NCI-H2081 (cell line): ENCODE data around the gene ADSS1.

ENCODE experiments used
- DNase-seq, 2 experiments: peaks; one replicate each; lab custom pipeline; 2025; lab: John Stamatoyannopoulos, UW

ADSS1 gene

DNA sequence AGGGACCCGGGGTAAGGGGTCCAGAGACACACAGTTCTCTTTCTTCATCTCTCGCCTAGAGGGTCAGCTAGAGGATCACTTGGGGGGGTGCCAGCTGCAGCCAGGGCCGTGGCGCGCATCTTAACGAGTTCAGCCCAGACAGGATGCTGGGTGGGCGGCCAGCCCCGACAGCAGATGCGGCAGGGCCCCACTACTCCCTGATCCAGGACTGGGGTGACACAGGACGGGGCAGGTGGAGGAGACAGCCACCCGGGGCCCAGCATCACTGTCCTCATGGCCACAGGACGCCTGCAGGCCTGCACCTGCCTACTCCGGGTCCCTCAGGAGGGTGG is 58.7 kb downstream of the ADSS1 start:
- DNase-seq: no peak

DNA sequence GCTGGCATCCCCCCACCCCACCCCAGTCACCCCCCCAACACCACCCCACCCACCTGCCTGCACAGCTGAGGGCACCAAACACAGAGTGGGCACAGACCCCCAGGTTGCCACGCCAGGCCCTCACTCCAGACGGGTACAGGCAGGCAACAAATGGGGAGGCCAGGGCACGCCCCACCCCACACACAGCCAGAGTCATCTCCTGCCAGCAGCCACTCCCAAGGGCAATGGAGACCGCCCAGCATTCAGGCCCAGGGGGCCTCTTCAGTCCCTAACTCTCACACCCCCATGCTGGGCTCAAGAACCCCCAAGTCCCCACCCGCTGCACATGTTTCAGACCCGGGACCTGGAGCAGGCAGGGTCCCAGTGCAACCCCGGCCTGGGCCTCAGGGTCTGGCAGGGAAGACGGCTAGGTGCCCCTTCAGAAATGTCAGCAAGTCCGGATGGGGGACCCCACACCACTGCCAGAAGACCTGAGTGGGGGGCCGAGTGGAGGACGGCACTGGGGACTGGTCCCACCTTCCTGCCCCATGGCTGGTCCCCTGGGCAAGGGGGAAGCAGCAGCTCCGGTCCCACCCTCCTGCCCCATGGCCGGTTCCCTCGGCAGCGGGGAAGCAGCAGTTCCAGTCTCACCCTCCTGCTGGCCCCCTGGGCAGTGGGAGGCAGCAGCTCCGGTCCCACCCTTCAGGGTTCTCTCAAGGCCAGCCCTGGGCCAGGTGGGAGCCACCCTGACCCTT is 59.6 kb downstream of the ADSS1 start:
- DNase-seq: no peak

DNA sequence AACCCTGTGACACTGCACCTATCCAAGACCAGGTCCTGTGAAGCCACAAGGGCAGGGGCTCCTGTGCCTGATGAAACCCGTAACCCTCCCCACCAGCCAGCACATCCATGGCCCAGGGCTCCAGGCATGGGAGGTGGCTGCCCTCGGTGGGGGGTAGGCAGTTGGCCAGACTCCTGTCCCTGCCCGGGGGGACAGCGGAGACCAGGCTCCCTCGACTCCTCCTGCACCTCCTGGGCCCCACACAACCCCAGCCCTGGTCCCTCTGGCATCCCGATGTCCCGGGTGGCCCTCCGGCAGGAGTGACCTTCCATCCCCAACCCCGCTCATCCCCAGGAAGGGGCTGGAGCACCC is 60.2 kb downstream of the ADSS1 start:
- peak in 1 of 2 experiments; percentile 20 for DNase-seq

DNA sequence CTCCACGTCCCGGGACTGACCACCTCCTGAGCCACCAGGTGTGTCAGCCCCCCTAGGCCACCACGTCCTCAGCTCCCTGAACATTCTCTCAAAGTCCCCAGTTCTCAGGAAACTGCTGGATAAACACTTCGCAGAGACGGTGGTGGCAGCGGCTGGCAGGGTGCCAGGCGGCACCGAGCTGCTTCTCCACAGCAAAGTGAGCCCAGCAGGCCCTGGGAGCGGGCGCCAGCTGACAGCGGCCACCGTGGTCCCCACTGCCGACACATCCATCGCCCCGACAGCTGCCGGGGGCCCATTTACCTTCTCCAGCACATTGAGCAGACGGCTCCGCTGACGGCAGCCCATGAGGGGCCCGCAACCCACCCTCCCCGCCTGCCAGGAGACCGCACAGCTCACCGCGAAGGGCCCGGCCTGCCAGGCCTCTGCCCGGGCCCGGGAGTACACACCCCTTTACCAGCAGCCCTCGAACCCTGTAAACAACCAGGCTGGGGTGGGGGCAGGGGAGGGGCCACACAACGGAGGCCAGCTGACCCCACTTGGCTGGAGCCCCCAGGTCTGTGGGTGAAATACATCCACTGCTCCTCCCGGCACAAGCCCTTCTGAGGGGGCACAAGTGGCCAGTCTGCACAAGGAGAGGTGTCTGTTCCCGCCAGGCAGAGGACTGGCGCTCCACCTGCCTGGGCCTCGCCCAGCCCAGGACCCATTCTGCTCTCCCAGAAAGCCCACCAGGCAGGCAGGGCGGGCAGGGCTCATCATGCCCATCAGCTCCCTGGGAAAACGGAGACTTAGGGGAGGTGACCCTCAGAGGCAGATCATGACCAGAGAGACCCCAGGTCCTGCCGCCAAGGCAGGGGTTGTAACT is 61.0 kb downstream of the ADSS1 start:
- peak; percentile 70 to 85 for DNase-seq

DNA sequence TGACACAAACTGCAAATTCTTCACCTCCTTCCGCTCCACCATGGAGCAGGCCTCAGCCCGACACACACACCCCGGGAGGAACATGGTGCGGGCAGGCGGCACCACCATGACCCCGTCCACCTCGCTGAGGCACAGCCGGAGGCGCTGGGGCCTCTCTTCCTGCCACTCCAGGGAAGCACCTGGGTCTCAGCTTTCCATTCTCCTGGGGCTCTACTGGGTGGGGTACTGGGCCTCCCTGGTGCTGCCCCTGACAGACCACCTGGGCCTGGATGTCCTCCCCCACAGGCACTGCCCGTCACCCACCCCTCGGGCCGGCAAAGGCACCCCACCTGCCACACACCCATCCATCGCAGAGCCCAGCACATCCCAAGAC is 61.7 kb downstream of the ADSS1 start:
- DNase-seq: no peak

DNA sequence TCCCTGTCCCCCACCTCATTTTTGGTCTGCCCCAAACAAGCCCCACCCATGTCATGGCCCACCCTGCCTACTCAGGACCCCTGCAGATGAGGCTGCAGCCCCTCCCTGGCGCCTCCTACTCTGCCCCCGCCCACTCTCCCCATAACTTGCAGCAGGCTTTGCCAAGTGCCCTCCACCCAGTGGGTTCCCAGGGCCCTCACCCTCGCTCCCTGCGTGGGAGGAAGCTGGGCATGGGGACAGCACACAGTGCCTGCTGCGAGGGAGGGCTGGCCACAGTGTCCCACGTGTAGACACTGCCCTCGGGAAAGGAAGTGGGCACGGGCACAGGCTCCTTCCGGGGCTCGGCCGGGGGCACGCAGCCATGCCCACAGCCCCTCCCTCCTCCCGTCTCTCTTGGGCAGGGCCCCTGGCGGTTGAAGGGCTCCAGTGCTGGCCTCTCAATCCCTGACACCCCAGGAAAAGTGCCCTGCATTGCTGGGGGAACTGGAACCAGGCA is 62.1 kb downstream of the ADSS1 start:
- no peak for DNase-seq

DNA sequence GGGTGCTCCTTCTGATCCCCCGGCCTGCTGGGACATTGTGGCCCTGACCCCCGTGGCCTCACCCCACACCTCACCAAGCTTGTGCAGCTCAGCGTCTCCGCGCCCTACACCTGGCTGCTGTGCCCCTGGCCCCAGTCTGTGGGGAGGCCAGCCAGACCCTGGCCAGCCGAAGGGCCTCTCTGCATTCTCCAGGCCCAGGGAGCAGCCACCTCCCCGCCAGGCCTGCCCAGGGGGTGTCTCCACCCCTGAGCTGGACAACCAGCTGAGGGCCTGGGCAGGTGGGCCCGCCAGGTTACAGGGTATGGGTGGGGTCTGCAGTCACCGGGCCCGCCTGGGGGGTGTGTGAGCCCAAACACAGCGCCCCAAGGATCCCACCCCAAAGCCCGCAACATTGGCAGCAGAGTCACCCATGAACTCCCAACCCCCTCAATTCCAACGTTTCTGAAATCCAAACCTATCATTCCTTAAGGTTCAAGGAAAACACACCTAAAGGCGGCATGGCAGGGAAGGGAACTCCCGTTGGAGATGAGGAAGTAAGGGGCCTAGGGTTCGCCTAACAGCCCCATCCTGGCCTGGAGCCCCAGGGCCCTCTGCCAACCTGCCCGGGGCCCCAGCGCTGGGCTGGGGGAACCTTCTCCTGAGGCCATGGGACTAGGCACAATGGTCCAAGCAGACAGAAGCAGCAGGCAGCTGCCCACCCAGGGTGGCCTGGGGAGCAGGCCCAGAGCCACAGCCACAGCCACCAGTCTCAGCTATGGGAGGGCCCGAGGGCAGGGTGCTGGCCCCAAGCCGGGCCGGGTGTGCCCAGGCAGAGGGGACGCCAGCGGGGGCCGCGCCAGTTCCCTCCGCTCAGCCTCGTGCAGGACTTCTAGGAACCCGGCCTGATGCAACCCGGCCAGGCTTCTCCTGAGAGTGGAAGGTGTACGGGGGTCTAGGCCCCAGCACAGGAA is 63.0 kb downstream of the ADSS1 start:
- DNase-seq: no peak

DNA sequence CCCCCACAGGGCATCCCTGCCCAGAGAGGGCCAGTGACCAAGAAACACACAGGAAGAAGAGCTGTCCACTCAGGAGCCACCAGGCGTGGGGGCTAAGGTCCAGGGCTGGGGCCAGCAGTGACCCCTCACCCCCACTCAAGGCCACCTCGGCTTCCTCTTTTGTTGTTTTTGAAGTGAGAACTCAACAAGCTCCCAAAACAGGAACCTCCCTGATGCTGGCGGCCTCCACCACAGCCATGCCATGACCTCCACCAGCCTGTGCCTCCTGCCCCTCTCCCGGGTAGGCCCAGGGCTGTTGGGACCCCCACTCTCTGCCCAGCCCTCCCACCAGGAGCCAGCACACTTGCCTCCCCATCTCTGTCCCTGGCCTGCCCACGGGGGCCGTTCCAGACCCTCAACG is 63.7 kb downstream of the ADSS1 start:
- DNase-seq: no peak

DNA sequence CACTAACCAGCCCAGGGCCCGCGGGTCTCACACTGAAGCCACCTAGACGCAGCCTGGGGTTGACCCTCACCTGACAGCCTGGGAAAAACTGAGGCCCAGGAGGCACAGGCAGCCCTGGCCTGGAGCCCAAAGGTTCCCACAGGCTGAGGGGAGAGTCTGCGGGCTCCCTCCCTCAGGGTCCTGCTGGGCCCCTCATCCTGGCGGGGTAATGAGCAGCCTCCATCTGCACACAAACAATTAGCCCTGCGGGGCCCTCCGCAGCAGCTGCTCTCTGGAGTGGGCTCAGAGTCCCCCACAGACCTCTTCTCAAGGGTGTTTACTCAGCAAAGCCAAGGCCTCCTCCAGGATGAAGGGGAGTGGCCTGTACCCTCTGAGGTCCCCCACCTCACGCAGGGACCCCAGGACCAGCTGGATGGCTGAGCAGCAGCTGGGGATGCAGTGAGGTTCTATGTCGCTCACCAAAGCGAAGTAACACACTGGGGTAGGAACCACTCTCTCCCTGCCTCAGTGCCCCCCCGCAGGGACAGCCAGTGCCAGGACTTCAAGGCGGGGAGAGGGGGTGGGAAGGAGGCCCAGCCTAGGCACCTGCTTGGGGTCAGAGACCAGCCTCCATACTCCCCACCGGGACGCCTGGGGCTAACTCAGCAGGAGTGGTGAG is 64.3 kb downstream of the ADSS1 start:
- peak; percentile 89 to 95 for DNase-seq

DNA sequence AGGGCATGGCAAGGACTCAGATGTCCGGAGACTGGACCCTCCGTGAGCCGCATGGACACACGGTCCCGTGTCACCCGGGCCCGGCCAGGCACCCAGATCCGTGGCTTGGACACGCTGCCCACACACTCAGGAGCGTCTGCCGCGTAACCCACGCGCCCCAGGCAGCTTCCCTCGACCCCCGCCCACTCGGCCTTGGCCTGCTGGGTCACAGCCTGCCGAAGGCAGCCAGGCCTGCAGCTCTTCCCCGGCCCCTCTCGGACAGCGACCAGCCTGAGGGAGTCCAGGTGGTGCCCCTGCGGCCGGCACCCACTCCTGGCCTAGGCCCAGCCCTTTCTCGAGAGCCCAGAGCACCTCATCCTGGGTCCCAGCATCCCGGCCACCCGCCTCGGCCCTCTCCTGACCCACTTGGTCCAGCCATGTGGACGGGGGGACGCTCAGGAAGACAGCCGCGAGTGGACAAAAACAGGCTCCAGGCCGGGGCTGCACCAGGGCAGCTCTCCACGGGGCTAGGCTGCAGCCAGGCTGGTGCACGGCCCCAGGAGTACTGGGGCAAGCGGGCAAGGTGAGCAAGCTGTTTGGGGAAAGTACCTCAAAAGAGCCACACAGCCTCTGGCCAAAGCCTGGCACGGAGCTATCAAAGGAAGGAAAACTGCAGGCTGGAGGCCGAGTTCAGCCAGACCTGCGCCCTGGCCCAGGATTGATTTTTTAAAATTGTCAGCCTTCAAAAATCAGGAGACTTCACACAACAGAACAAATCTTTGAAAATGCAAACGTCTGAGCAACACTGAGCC is 65.0 kb downstream of the ADSS1 start:
- no peak for DNase-seq

GRCh38 chr14:104789752-104790743 is 66.0 kb downstream of the ADSS1 start:
- DNase-seq: no peak

- DNase-seq: no peak
These were observed 67.4 kb downstream of the ADSS1 start for GRCh38 chr14:104791425-104791824.

GRCh38 chr14:104792101-104792884 is 68.3 kb downstream of the ADSS1 start:
- peak; percentile 44 to 68 for DNase-seq

GRCh38 chr14:104792945-104793702 is 69.1 kb downstream of the ADSS1 start:
- no peak for DNase-seq

DNA sequence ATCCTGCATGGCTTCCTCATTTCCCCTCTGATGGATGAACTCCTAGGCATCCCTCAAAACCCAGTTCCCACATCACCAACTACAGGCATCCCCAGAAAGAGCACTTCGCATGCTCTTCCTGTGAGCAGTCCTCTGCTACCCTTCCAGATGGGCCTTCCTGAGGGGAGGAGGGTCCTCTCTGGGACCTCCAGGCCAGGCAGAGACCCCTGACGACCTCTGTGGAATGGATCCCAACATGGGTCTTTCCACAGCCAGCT is 69.6 kb downstream of the ADSS1 start:
- DNase-seq: no peak

- no peak for DNase-seq
These were observed 70.1 kb downstream of the ADSS1 start for GRCh38 chr14:104794099-104794498.

- no peak for DNase-seq
These were observed 70.6 kb downstream of the ADSS1 start for GRCh38 chr14:104794631-104794992.

- peak in 1 of 2 experiments; percentile 26 for DNase-seq
These were observed 71.2 kb downstream of the ADSS1 start, which contains the start of gene AKT1 for GRCh38 chr14:104794993-104795780. Gene AKT1 (minus strand): TSS chr14:104795748. CDS start chr14:104792643, 3,105 bp downstream.
